GM19023 (cell line): ENCODE measurements around the gene ATP6V0C.
"Not testable (repeated sequence)": the region's sequence is repeated elsewhere in the genome, so short reads cannot be mapped to it uniquely, and the experiment has no call there.

ENCODE experiments used
- ATAC-seq: cut with Tn5 transposase; IDR thresholded peaks from one replicate; pipeline ENCODE4 v1.9.1; 2021; ENCODE audit warnings: mild to moderate bottlenecking, moderate library complexity; ENCODE audit not compliant: unreplicated experiment

Gene ATP6V0C

GRCh38 chr16:2527071-2527783 is 13.5 kb downstream of the ATP6V0C start:
- no peak for ATAC-seq

DNA sequence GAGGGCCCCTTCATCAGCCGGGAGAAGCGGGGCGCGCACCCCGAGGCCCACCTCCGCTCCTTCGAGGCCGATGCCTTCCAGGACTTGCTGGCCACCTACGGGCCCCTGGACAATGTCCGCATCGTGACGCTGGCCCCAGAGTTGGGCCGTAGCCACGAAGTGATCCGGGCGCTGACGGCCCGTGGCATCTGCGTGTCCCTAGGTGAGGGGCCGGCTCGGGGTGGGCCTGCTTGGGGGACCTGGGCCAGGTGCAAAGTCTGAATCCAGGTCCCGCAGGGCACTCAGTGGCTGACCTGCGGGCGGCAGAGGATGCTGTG is 14.0 kb downstream of the ATP6V0C start:
- ATAC-seq = no peak

- no peak for ATAC-seq
Measured at GRCh38 chr16:2528161-2529060, 14.7 kb downstream of the ATP6V0C start.

GRCh38 chr16:2529061-2529931 is 15.5 kb downstream of the ATP6V0C start:
- ATAC-seq = no peak

- ATAC-seq = no peak
Measured at GRCh38 chr16:2529961-2530628, 16.3 kb downstream of the ATP6V0C start.

- no peak for ATAC-seq
Measured at GRCh38 chr16:2530629-2531318, 17.0 kb downstream of the ATP6V0C start.

- no peak for ATAC-seq
Measured at GRCh38 chr16:2531371-2531695, 17.6 kb downstream of the ATP6V0C start, which contains the start of gene CEMP1. Gene CEMP1 (minus strand): TSS chr16:2531408. CDS start chr16:2531073, 335 bp downstream.

DNA sequence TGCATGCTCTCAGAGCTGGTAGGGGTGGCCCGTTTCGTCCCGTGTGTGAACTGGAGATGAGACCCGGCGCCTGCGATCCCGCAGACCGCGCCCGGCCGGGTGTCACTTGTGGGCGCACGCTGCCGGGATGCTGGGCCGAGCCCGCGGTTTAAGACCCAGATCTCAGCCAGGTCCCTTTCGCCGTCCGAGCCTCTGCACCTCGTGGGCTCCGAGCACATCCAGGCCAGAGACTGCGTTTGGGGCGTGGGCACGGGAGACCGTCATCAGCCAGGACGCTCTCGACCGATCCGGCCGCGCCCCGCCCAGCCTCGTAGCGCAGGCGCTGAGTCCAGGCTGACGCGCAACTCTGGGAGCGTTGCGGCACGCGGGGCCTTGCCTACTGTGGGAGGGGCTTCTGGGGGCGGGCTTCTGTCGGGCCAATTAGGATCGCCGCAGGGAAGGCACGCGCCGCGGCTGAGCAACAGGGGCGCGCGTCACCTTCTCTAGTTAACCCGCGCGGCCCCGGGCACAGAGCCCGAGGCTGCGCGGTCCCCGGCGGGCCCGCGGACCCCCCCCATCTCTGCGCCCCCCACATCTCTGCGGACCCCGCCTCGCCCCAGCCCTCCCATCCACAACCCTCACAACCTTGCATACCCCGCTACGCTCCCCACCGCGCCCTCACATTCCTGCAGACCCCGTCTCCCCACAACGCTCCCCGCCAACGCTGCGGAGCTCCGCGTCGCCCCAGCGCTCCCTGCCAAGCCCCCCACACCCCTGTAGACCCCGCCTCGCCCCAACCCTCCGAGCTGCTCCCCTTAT is 18.1 kb downstream of the ATP6V0C start:
- ATAC-seq = peak; percentile 81

GRCh38 chr16:2532494-2533141 is 18.9 kb downstream of the ATP6V0C start:
- ATAC-seq = no peak

DNA sequence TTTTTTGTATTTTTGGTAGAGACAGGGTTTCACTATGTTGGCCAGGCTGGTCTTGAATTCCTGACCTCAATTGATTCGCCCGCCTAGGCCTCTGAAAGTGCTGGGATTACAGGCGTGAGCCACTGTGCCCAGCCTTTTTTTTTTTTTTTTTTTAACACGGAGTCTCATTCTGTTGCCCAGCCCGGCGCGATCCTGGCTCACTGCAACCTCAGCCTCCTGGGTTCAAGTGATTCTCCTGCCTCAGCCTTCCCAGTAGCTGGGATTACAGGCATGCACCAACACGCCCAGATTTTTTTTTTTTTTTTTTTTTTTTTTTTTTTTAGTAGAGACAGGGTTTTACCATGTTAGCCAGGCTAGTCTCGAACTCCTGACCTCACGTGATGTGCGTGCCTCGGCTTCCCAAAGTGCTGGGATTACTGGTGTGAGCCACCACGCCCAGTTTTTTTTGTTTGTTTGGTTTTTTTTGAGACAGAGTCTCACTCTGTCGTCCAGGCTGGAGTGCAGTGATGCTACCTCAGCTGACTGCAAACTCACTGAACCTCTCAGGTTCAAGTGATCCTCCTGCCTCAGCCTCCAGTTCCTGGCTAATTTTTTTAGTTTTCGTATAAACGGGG is 19.5 kb downstream of the ATP6V0C start:
- ATAC-seq = not testable (repeated sequence)

- ATAC-seq = no peak
Measured at GRCh38 chr16:2533912-2534311, 20.2 kb downstream of the ATP6V0C start.

GRCh38 chr16:2534335-2534734 is 20.6 kb downstream of the ATP6V0C start:
- ATAC-seq = not testable (repeated sequence)

DNA sequence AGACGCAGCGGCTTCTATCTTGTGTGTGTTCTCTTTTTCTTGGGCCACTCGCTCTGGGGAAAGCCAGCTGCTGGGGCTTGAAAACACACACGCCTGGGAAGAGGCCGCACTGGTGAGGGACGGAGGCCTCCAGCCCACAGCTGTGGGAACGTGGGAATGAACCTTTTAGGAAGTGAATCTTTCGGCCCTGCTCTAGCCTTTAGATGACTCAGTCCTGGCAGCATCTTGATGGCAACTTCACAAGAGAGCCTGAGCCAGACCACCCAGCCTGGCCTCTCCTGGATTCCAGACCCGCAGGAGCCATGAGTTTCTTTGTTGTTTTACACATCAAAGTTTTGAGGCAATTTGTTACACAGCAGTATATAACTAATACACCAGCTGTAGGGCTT is 21.9 kb downstream of the ATP6V0C start:
- ATAC-seq = no peak

DNA sequence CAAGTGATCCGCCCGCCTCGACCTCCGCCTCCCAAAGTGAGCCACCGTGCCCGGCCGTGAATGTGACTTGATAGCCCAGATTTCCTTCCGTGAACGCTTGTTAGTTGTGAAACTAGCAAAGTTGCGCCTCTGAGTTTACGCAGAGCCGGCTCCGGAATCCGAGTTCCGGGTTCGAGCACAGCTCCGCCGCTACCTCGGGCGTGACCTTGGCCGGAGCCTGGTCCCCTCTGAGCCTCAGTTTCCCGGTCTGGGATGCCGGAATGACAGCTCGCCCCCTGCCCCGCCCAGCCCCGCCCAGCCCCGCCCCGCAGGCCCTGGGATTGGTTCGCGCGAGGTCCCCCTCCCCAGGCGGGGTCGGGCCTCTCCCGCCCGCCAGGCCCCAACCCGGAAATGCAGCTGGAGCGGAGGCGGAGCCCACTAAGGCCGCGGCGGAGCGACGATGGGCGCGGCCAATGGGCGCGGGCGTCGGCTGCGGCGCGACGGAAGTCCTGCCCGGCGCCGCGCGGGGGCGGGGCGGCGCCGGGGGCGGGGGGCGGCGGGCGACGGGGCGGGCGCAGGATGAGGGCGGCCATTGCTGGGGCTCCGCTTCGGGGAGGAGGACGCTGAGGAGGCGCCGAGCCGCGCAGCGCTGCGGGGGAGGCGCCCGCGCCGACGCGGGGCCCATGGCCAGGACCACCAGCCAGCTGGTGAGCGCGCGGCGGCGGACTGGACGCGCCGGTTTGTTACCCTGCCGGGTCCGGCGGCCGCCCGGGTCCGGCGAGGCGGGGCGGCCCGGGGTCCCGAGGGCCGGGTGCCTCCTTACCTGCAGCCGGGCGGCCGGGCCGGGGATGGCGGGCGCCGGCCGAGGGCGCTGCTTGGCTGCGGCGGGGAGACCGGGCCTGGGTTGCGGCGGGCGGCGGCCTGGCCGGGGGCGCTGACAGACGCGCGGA is 24.0 kb downstream of the ATP6V0C start, which contains the start of gene PDPK1:
Gene PDPK1 (plus strand): TSS at position 571 of the 929 bp plus-strand sequence. CDS start 92 bp downstream, at position 663.
- ATAC-seq = peak; percentile 88

- not testable (repeated sequence) for ATAC-seq
Measured at GRCh38 chr16:2539192-2539844, 25.6 kb downstream of the ATP6V0C start.

- ATAC-seq = not testable (repeated sequence)
Measured at GRCh38 chr16:2539845-2540458, 26.2 kb downstream of the ATP6V0C start.
